Liver (tissue), 9 donors: Measurements from ENCODE around the gene CCDC110. TPM values are rescaled to one million over a fixed set of nuclear protein-coding genes. Genes with fewer than 3 reads are reported as not detected.

Source experiments
- DNase-seq: peaks from one replicate; pipeline ENCODE4 v3.0.0-alpha.2; 2017; ENCODE audit warnings: low spot score
- H3K27ac ChIP-seq, 2 donors: one replicate each; pipeline ENCODE4 v1.7.0; 2013; ENCODE audit warnings: inconsistent platforms in 2 of 2, low read length in 2 of 2, control low read depth in 1 of 2, low read depth in 1 of 2, mild to moderate bottlenecking in 1 of 2
- H3K27me3 ChIP-seq, 4 donors: one replicate each; pipeline versions ENCODE4 v1.6.1 to v1.7.0; 2013; ENCODE audit warnings: low read length in 3 of 4, inconsistent platforms in 1 of 4, mild to moderate bottlenecking in 1 of 4, moderate library complexity in 1 of 4; ENCODE audit not compliant: control insufficient read depth in 4 of 4, insufficient read depth in 4 of 4
- H3K36me3 ChIP-seq, 4 donors: one replicate each; pipeline versions ENCODE4 v1.6.1 to v1.7.0; 2013; ENCODE audit warnings: low read length in 3 of 4, mild to moderate bottlenecking in 3 of 4, low read depth in 1 of 4, moderate library complexity in 1 of 4; ENCODE audit not compliant: control insufficient read depth in 4 of 4, insufficient read depth in 3 of 4
- H3K4me1 ChIP-seq, 4 donors: one replicate each; pipeline versions ENCODE4 v1.6.1 to v1.7.0; 2013; ENCODE audit warnings: low read length in 3 of 4, mild to moderate bottlenecking in 3 of 4, moderate library complexity in 1 of 4; ENCODE audit not compliant: control insufficient read depth in 4 of 4, insufficient read depth in 4 of 4
- H3K4me3 ChIP-seq, 3 donors: one replicate each; pipeline versions ENCODE4 v1.6.1 to v1.7.0; 2013; ENCODE audit warnings: low read length in 3 of 3, control low read depth in 1 of 3, low read depth in 1 of 3, mild to moderate bottlenecking in 1 of 3
- H3K9ac ChIP-seq, 2 donors: one replicate each; pipeline ENCODE4 v1.7.0; 2013; ENCODE audit warnings: low read length in 2 of 2, mild to moderate bottlenecking in 2 of 2, moderate library complexity in 2 of 2, control low read depth in 1 of 2, low read depth in 1 of 2
- H3K9me3 ChIP-seq, 4 donors: one replicate each; pipeline versions ENCODE4 v1.6.1 to v1.7.0; 2013; ENCODE audit warnings: low read length in 3 of 4; ENCODE audit not compliant: control insufficient read depth in 4 of 4
- EGR1 ChIP-seq, 2 donors: IDR thresholded peaks; 2 replicates each; pipeline ENCODE4 v1.6.1; 2016 to 2018; ENCODE audit warnings: antibody characterized with exemption in 2 of 2, low read depth in 2 of 2
- FOXA1 ChIP-seq: IDR thresholded peaks from 2 replicates; pipeline ENCODE4 v1.6.1; 2016; ENCODE audit warnings: antibody characterized with exemption
- FOXA2 ChIP-seq: IDR thresholded peaks from 2 replicates; pipeline ENCODE4 v1.6.1; 2016; ENCODE audit warnings: antibody characterized with exemption
- GABPA ChIP-seq, 2 donors: IDR thresholded peaks in 1 of 2; conservative IDR thresholded peaks in 1 of 2; 2 replicates each; pipeline ENCODE4 v1.6.1; 2016; ENCODE audit warnings: antibody characterized with exemption in 2 of 2, mild to moderate bottlenecking in 1 of 2, moderate library complexity in 1 of 2
- HNF4A ChIP-seq, 2 donors: conservative IDR thresholded peaks; 2 replicates each; pipeline ENCODE4 v1.6.1; 2016; ENCODE audit warnings: antibody characterized with exemption in 2 of 2, mild to moderate bottlenecking in 2 of 2
- HNF4G ChIP-seq: IDR thresholded peaks from 2 replicates; pipeline ENCODE4 v1.6.1; 2016; ENCODE audit warnings: antibody characterized with exemption
- JUND ChIP-seq, 2 donors: IDR thresholded peaks; 2 replicates each; pipeline ENCODE4 v1.6.1; 2016; ENCODE audit warnings: antibody characterized with exemption in 2 of 2
- MAX ChIP-seq: IDR thresholded peaks from 2 replicates; pipeline ENCODE4 v1.6.1; 2016; ENCODE audit warnings: antibody characterized with exemption
- NR2F2 ChIP-seq: IDR thresholded peaks from 2 replicates; pipeline ENCODE4 v1.6.1; 2016; ENCODE audit warnings: antibody characterized with exemption
- RAD21 ChIP-seq, 2 donors: IDR thresholded peaks; 2 replicates each; pipeline ENCODE4 v1.6.1; 2016; ENCODE audit warnings: antibody characterized with exemption in 2 of 2, mild to moderate bottlenecking in 2 of 2
- RXRA ChIP-seq, 2 donors: IDR thresholded peaks; 2 replicates each; pipeline ENCODE4 v1.6.1; 2017 to 2018; ENCODE audit warnings: antibody characterized with exemption in 2 of 2, mild to moderate bottlenecking in 1 of 2
- SP1 ChIP-seq: IDR thresholded peaks from 2 replicates; pipeline ENCODE4 v1.6.1; 2018; ENCODE audit warnings: antibody characterized with exemption, mild to moderate bottlenecking
- TAF1 ChIP-seq: conservative IDR thresholded peaks from 2 replicates; pipeline ENCODE4 v1.6.1; 2016; ENCODE audit warnings: antibody characterized with exemption, mild to moderate bottlenecking
- YY1 ChIP-seq: IDR thresholded peaks from 2 replicates; pipeline ENCODE4 v1.6.1; 2016; ENCODE audit warnings: antibody characterized with exemption, mild to moderate bottlenecking
- WGBS: extraction: QIAGEN DNeasy Blood & Tissue Kit; methylation state at CpG from one replicate; pipeline ENCODE4 v1.1.7; 2013; 5-methylcytosine and 5-hydroxymethylcytosine counted together
- polyA plus RNA-seq, 2 donors: library from polyadenylated mRNA; stranded (reverse) in 1 of 2; unstranded in 1 of 2; fragments of 200-250 nt in 1 of 2; fragments of >200 nt in 1 of 2; fragmentation: Nextera tagmentation in 1 of 2; extraction: Ambion mirVana in 1 of 2; gene quantifications; one replicate each; pipeline versions ENCODE4 v1.2.1 to v1.2.3, GENCODE V29; 2013 to 2015
- total RNA-seq, 2 donors: library from RNA; depleted of rRNA; stranded (reverse); fragments of >200 nt; gene quantifications; one replicate each; pipeline ENCODE4 v1.2.3, GENCODE V29; 2014
- TF ChIP-seq, protein P1 (sequence below): IDR thresholded peaks from 2 replicates; pipeline ENCODE4 v1.6.1; 2016; ENCODE audit warnings: antibody characterized with exemption
- TF ChIP-seq, protein P2 (sequence below): fragments of 150-350 bp; IDR thresholded peaks from 2 replicates; pipeline ENCODE4 v1.5.1; 2017; ENCODE audit warnings: improper control_type of control experiment, low read depth, low read length; ENCODE audit not compliant: missing input control
- TF ChIP-seq, protein P3 (sequence below): IDR thresholded peaks from 2 replicates; pipeline ENCODE4 v1.6.1; 2016; ENCODE audit warnings: antibody characterized with exemption, mild to moderate bottlenecking
- TF ChIP-seq, protein P4 (sequence below): IDR thresholded peaks from 2 replicates; pipeline ENCODE4 v1.6.1; 2016; ENCODE audit warnings: antibody characterized with exemption
- donor health status: healthy.
- donor health status: healthy.
- donor health status: healthy.
- donor health status: healthy.
- donor health status: healthy.

CCDC110 gene
- total and polyA plus RNA-seq, 4 donors, result 0.45 to 1.5 (median 0.60) TPM; not detected in 1

GRCh38 chr4:185506422-185506821 is 34.9 kb upstream of the CCDC110 start:
- Histone ChIP-seq H3K4me3 (no peak overlapping the region), H3K9me3 (no peaks in the 10 kb centered on the region), H3K9ac (no peak overlapping the region), H3K4me1 (peaks cover 0 to 9% (median 2%) of the 10 kb centered on the region in 4 donors), H3K27ac (no peak overlapping the region), H3K36me3 (no peaks in the 10 kb centered on the region), H3K27me3 (no peaks in the 10 kb centered on the region)
- no peak for TF ChIP-seq RAD21 (IDR thresholded peaks at IDR 0.05)
- TF ChIP-seq HNF4G, result no peak
- WGBS, result 95% methylated on average over 20 of the region's 20 CpGs
- DNase-seq, result no peak

DNA sequence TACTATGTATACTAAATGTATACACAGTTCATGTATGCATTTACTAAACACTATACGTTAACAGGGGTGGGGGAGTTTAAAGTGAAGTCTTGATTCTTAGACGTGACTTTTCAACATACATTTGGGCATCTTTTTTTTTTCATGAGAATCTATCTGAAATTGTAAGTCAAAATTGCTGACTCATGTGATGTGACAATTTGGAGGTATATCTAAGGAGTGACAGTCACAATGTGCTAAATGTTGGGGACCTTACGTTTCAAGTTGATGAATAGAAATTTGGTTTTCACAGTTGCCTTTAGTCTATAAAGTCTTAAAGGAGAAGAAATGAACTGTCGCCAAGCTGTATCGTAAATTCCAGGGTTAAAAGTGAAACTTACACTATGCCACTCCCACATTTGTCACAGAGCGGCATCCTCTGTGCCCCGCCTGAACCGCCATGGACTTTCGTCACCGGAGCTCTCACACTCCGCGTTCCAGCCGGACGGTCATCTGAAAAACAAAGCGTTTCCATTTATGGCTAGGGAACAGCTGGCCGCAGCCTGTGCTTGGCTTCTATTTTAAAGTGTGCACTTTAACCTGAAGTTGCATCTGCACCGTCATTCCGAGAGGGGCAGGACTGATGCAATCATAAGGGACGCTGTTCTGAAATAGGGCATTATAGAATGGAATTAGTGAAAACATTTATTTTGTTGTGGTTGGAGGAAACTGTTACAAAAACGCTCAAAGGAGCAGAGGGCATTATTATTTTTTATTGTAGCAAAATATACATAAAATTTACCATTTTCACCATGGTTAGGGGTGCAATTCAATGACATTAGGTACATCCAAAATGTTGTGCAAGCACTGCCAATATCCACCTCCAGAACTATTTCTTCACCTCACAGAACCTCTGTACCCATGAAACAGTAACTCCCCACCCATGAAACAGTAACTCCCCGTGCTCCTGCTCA is 32.8 kb upstream of the CCDC110 start:
- no peak for DNase-seq
- TF ChIP-seq HNF4A (conservative IDR thresholded peaks at IDR 0.05), result peak; percentile 80 to 90
- TF ChIP-seq FOXA2, result no peak
- peak; percentile 90 for TF ChIP-seq SP1
- no peak for TF ChIP-seq GABPA (IDR thresholded peaks at IDR 0.05 in 1 of 2, conservative IDR thresholded peaks at IDR 0.05 in 1 of 2)
- TF ChIP-seq, protein P1, sequence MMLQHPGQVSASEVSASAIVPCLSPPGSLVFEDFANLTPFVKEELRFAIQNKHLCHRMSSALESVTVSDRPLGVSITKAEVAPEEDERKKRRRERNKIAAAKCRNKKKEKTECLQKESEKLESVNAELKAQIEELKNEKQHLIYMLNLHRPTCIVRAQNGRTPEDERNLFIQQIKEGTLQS, result peak; percentile 95
- TF ChIP-seq RXRA (IDR thresholded peaks at IDR 0.05), result peak; percentile 79 to 93
- peak; percentile 38 for TF ChIP-seq MAX
- TF ChIP-seq, protein P2, sequence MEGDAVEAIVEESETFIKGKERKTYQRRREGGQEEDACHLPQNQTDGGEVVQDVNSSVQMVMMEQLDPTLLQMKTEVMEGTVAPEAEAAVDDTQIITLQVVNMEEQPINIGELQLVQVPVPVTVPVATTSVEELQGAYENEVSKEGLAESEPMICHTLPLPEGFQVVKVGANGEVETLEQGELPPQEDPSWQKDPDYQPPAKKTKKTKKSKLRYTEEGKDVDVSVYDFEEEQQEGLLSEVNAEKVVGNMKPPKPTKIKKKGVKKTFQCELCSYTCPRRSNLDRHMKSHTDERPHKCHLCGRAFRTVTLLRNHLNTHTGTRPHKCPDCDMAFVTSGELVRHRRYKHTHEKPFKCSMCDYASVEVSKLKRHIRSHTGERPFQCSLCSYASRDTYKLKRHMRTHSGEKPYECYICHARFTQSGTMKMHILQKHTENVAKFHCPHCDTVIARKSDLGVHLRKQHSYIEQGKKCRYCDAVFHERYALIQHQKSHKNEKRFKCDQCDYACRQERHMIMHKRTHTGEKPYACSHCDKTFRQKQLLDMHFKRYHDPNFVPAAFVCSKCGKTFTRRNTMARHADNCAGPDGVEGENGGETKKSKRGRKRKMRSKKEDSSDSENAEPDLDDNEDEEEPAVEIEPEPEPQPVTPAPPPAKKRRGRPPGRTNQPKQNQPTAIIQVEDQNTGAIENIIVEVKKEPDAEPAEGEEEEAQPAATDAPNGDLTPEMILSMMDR, result no peak
- TF ChIP-seq, protein P3, sequence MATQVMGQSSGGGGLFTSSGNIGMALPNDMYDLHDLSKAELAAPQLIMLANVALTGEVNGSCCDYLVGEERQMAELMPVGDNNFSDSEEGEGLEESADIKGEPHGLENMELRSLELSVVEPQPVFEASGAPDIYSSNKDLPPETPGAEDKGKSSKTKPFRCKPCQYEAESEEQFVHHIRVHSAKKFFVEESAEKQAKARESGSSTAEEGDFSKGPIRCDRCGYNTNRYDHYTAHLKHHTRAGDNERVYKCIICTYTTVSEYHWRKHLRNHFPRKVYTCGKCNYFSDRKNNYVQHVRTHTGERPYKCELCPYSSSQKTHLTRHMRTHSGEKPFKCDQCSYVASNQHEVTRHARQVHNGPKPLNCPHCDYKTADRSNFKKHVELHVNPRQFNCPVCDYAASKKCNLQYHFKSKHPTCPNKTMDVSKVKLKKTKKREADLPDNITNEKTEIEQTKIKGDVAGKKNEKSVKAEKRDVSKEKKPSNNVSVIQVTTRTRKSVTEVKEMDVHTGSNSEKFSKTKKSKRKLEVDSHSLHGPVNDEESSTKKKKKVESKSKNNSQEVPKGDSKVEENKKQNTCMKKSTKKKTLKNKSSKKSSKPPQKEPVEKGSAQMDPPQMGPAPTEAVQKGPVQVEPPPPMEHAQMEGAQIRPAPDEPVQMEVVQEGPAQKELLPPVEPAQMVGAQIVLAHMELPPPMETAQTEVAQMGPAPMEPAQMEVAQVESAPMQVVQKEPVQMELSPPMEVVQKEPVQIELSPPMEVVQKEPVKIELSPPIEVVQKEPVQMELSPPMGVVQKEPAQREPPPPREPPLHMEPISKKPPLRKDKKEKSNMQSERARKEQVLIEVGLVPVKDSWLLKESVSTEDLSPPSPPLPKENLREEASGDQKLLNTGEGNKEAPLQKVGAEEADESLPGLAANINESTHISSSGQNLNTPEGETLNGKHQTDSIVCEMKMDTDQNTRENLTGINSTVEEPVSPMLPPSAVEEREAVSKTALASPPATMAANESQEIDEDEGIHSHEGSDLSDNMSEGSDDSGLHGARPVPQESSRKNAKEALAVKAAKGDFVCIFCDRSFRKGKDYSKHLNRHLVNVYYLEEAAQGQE, result peak; percentile 55
- TF ChIP-seq EGR1 (IDR thresholded peaks at IDR 0.05; ENCODE audit: low read depth in 2 of 2), result no peak
- peak; percentile 66 to 78 for TF ChIP-seq JUND (IDR thresholded peaks at IDR 0.05)
- peak in 1 of 2 donors; percentile 37 for TF ChIP-seq RAD21 (IDR thresholded peaks at IDR 0.05)
- peak; percentile 95 for TF ChIP-seq YY1
- TF ChIP-seq NR2F2, result peak; percentile 78
- TF ChIP-seq HNF4G, result peak; percentile 39
- TF ChIP-seq TAF1, result no peak
- peak; percentile 20 for TF ChIP-seq FOXA1
- TF ChIP-seq, protein P4, sequence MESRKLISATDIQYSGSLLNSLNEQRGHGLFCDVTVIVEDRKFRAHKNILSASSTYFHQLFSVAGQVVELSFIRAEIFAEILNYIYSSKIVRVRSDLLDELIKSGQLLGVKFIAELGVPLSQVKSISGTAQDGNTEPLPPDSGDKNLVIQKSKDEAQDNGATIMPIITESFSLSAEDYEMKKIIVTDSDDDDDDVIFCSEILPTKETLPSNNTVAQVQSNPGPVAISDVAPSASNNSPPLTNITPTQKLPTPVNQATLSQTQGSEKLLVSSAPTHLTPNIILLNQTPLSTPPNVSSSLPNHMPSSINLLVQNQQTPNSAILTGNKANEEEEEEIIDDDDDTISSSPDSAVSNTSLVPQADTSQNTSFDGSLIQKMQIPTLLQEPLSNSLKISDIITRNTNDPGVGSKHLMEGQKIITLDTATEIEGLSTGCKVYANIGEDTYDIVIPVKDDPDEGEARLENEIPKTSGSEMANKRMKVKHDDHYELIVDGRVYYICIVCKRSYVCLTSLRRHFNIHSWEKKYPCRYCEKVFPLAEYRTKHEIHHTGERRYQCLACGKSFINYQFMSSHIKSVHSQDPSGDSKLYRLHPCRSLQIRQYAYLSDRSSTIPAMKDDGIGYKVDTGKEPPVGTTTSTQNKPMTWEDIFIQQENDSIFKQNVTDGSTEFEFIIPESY, result peak; percentile 80
- Histone ChIP-seq H3K27me3 (no peaks in the 10 kb centered on the region), H3K4me3 (peak overlapping the region in 2 of 3 donors; percentile 30 to 57), H3K27ac (peak overlapping the region; percentile 50 to 79), H3K36me3 (no peaks in the 10 kb centered on the region), H3K4me1 (peaks cover 0 to 12% (median 6%) of the 10 kb centered on the region in 4 donors), H3K9ac (peak overlapping the region in 1 of 2 donors; percentile 73), H3K9me3 (peaks cover 0 to 4% (median 0%) of the 10 kb centered on the region in 4 donors)
- WGBS, result 42% methylated on average over 21 of the region's 21 CpGs
